HepG2 (cell line): Measurements from ENCODE around the gene C2orf81. TPM values are rescaled to one million over a fixed set of nuclear protein-coding genes. Genes with fewer than 3 reads are reported as not detected.
A peak's percentile ranks its signal among the peaks of the same experiment; 100 is the strongest.

Experiments
- AHDC1 ChIP-seq: sonication (generic); formaldehyde crosslinking; IDR thresholded peaks from 2 replicates; pipeline ENCODE4 v1.5.1; 2020; ENCODE audit warnings: mild to moderate bottlenecking, missing genetic modification reagents, borderline replicate concordance
- ATF1 ChIP-seq: IDR thresholded peaks from 2 replicates; pipeline ENCODE4 v1.6.1; 2016; ENCODE audit warnings: mild to moderate bottlenecking, control low read depth
- HCFC1 ChIP-seq: fragments of 150-350 bp; IDR thresholded peaks from 2 replicates; pipeline ENCODE4 v1.6.1; 2014; ENCODE audit warnings: low read depth, low read length
- HDAC6 ChIP-seq: fragments of 200-600 bp; sonication (generic); IDR thresholded peaks from 2 replicates; pipeline ENCODE4 v1.7.0; 2017; ENCODE audit warnings: mild to moderate bottlenecking, antibody characterized with exemption, low read length, low read depth
- HNF4G ChIP-seq, 2 experiments: sonication (generic) in 1 of 2; formaldehyde crosslinking in 1 of 2; IDR thresholded peaks; 2 replicates each; pipeline versions ENCODE4 v1.4.0 to v1.6.1; 2011 to 2020; ENCODE audit warnings: borderline replicate concordance in 2 of 2, low read depth in 2 of 2, mild to moderate bottlenecking in 2 of 2, low read length in 1 of 2, missing genetic modification reagents in 1 of 2, moderate library complexity in 1 of 2
- HOMEZ ChIP-seq: IDR thresholded peaks from 2 replicates; pipeline ENCODE4 v1.6.1; 2016; ENCODE audit warnings: low read depth
- KAT8 ChIP-seq: IDR thresholded peaks from 2 replicates; pipeline ENCODE4 v1.6.1; 2016; ENCODE audit warnings: missing genetic modification reagents, missing compliant biosample characterization
- MEIS2 ChIP-seq: sonication (generic); formaldehyde crosslinking; IDR thresholded peaks from 2 replicates; pipeline ENCODE4 v1.9.0; 2021; ENCODE audit warnings: mild to moderate bottlenecking, missing genetic modification reagents
- NAIF1 ChIP-seq: sonication (generic); formaldehyde crosslinking; IDR thresholded peaks from 2 replicates; pipeline ENCODE4 v1.5.0; 2020; ENCODE audit warnings: mild to moderate bottlenecking, missing genetic modification reagents, borderline replicate concordance
- PPARG ChIP-seq: conservative IDR thresholded peaks from 2 replicates; pipeline ENCODE4 v1.6.1; 2016; ENCODE audit warnings: missing biosample characterization, missing genetic modification reagents
- RELA ChIP-seq: sonication (generic); formaldehyde crosslinking; IDR thresholded peaks from 2 replicates; pipeline ENCODE4 v1.4.0; 2020; ENCODE audit warnings: missing genetic modification reagents
- SALL1 ChIP-seq: sonication (generic); formaldehyde crosslinking; IDR thresholded peaks from 2 replicates; pipeline ENCODE4 v1.8.0; 2022; ENCODE audit warnings: mild to moderate bottlenecking, missing genetic modification reagents
- SIX1 ChIP-seq: sonication (generic); formaldehyde crosslinking; IDR thresholded peaks from 2 replicates; pipeline ENCODE4 v1.4.0; 2020; ENCODE audit warnings: missing genetic modification reagents, borderline replicate concordance
- ZNF30 ChIP-seq: sonication (generic); formaldehyde crosslinking; IDR thresholded peaks from 2 replicates; pipeline ENCODE4 v1.5.0; 2020; ENCODE audit warnings: mild to moderate bottlenecking, missing genetic modification reagents
- ZNF362 ChIP-seq: sonication (generic); formaldehyde crosslinking; IDR thresholded peaks from 2 replicates; pipeline ENCODE4 v1.4.0; 2020; ENCODE audit warnings: missing genetic modification reagents, mild to moderate bottlenecking, borderline replicate concordance
- ZNF564 ChIP-seq: sonication (generic); formaldehyde crosslinking; IDR thresholded peaks from 2 replicates; pipeline ENCODE4 v1.8.1; 2023; ENCODE audit warnings: mild to moderate bottlenecking, missing genetic modification reagents
- ZSCAN20 ChIP-seq: sonication (generic); formaldehyde crosslinking; IDR thresholded peaks from 2 replicates; pipeline ENCODE4 v1.4.0; 2020; ENCODE audit warnings: missing genetic modification reagents, mild to moderate bottlenecking, borderline replicate concordance
- polyA plus RNA-seq, 8 experiments: library from polyadenylated mRNA; depleted of rRNA in 3 of 8; stranded (reverse) in 7 of 8; unstranded in 1 of 8; fragments of >200 nt; fragmentation: Illumina TruSeq in 4 of 8; extraction: Trizol in 4 of 8; gene quantifications; 2 replicates each; pipeline versions ENCODE4 v1.2.1 to v1.2.3, GENCODE V29; 2011 to 2016; ENCODE audit warnings: low read depth in 4 of 8, missing spikeins in 1 of 8, mixed read lengths in 1 of 8; ENCODE audit not compliant: insufficient read depth in 1 of 8
- total RNA-seq, 5 experiments: library from RNA; depleted of rRNA; stranded (reverse); fragments of >200 nt; fragmentation: Illumina TruSeq; extraction: Trizol; gene quantifications; 2 replicates each; pipeline ENCODE4 v1.2.3, GENCODE V29; 2016; ENCODE audit warnings: low read depth in 1 of 5
- TF ChIP-seq, protein P1 (sequence below): sonication (generic); formaldehyde crosslinking; IDR thresholded peaks from 2 replicates; pipeline ENCODE4 v1.9.0; 2022; ENCODE audit warnings: low read depth, missing genetic modification reagents

C2orf81 gene
- total and polyA plus RNA-seq, 2 of the 13 experiments (the other 11 are each of a cell fraction or from before 2014, with no cell fraction given) = 0.15 to 0.17 TPM

DNA sequence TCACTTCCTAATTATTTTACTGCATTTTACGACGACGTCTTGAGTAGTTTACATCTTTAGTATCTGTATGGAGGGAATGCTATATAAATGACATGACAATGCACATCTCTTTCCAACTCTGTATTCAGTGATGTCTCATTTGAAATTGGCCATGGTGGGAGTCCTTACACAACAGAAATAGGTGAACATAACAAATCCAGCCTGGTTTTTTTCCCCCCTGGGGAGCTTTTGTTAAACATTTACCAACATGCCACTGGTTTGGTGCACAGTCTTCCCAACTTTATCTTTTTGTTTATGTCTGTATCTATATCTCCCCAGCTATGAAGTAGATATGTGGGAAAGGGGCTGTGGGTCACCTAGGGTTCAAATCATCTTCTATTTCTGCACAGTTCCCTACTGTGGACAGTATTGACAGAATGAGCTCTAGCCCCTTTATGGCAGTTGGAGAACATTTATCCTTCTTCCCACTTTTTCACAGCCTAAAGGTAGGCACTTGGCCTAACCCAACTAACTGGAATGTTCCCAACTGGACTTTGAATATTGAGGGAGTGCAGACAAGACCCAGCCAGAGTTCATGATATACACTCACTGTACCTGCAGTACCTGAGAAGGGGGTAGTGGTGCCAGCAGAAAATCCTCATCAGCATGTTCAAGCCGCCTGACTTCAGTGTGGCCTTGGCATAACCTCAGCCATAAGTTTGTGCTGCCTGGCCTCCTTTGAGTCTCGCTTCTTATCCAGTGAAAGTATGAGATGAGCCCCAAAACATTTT, 26.0 kb upstream of the C2orf81 start (continued):
- TF ChIP-seq AHDC1 (peak; percentile 30; the same call in 1 of the 2 replicates), ZSCAN20 (CRISPR knock-in tag) (no peak), ZNF564 (CRISPR knock-in tag) (0 out of 2 replicates have a peak, but pooled peaks have one; percentile 25), PPARG (CRISPR knock-in tag) (peak; percentile 39; the same call in 1 of the 2 replicates), HOMEZ (CRISPR knock-in tag) (peak; percentile 11; the same call in 1 of the 2 replicates), MEIS2 (no peak), SIX1 (peak; percentile 39; the same call in 1 of the 2 replicates), HNF4G (IDR thresholded peaks at IDR 0.05; ENCODE audit: borderline replicate concordance, low read depth, low read length) (peak; percentile 81), HNF4G (CRISPR knock-in tag; IDR thresholded peaks at IDR 0.05; ENCODE audit: borderline replicate concordance, low read depth) (peak; percentile 78; the same call in 1 of the 2 replicates), RELA (CRISPR knock-in tag) (no peak), KAT8 (CRISPR knock-in tag) (peak; percentile 61; the same call in 1 of the 2 replicates), HCFC1 (no peak), NAIF1 (no peak), ATF1 (CRISPR knock-in tag) (peak; percentile 53; the same call in 1 of the 2 replicates), ZNF362 (CRISPR knock-in tag) (peak; percentile 75), ZNF30 (no peak), HDAC6 (no peak), SALL1 (CRISPR knock-in tag) (peak; percentile 60; the same call in 1 of the 2 replicates)
- TF ChIP-seq, protein P1, sequence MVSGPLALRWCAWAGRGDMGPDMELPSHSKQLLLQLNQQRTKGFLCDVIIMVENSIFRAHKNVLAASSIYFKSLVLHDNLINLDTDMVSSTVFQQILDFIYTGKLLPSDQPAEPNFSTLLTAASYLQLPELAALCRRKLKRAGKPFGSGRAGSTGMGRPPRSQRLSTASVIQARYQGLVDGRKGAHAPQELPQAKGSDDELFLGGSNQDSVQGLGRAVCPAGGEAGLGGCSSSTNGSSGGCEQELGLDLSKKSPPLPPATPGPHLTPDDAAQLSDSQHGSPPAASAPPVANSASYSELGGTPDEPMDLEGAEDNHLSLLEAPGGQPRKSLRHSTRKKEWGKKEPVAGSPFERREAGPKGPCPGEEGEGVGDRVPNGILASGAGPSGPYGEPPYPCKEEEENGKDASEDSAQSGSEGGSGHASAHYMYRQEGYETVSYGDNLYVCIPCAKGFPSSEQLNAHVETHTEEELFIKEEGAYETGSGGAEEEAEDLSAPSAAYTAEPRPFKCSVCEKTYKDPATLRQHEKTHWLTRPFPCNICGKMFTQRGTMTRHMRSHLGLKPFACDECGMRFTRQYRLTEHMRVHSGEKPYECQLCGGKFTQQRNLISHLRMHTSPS (CRISPR knock-in tag) = peak; percentile 42; the same call in 1 of the 2 replicates
